Sigmoid colon (tissue), 4 donors: ENCODE measurements around the gene PCNX1.

Source experiments
- POLR2A ChIP-seq, 2 donors: fragments of 450-650 bp; IDR thresholded peaks; one replicate each; pipeline ENCODE4 v1.6.1; 2016; ENCODE audit warnings: antibody characterized with exemption in 2 of 2, mild to moderate bottlenecking in 2 of 2, moderate library complexity in 2 of 2
- POLR2AphosphoS5 ChIP-seq, 4 donors: sonication (generic); formaldehyde crosslinking; IDR thresholded peaks; one replicate each; pipeline ENCODE4 v1.6.1; 2017; ENCODE audit warnings: antibody characterized with exemption in 4 of 4
- TF ChIP-seq, protein P1 (sequence below), 4 experiments: fragments of 450-650 bp in 3 of 4; fragments of 200-600 bp in 1 of 4; IDR thresholded peaks; one replicate each; pipeline ENCODE4 v1.5.1; 2016 to 2019; ENCODE audit warnings: antibody characterized with exemption in 4 of 4, mild to moderate bottlenecking in 3 of 4, moderate library complexity in 2 of 4

DNA sequence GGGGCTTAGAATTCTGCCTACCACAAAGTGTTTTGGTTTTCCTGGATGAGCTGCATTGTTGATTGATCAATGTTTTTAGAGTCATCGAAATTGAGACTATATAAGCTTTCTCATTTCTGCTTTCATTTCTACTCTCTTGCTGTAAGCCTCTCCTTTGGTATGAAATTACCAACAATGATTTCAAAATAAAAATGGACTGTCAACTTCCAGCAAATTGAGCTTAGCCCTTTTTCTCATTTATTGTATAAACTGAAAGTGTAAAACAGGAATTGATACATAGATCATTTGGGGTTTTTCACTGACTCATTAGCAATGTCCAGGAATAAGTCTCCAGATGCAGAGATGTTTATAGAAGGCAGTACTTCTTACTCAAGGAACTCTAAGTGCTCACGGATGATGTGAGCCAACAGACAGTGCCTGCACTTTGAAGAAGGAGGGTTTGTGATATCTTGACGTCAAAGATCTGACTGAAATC, 20.0 kb upstream of the PCNX1 start:
- TF ChIP-seq POLR2A (IDR thresholded peaks at IDR 0.05) (no peak), POLR2AphosphoS5 (IDR thresholded peaks at IDR 0.05) (peak in 3 of 4 donors; percentile 25 to 48 (median 28))
- TF ChIP-seq, protein P1, sequence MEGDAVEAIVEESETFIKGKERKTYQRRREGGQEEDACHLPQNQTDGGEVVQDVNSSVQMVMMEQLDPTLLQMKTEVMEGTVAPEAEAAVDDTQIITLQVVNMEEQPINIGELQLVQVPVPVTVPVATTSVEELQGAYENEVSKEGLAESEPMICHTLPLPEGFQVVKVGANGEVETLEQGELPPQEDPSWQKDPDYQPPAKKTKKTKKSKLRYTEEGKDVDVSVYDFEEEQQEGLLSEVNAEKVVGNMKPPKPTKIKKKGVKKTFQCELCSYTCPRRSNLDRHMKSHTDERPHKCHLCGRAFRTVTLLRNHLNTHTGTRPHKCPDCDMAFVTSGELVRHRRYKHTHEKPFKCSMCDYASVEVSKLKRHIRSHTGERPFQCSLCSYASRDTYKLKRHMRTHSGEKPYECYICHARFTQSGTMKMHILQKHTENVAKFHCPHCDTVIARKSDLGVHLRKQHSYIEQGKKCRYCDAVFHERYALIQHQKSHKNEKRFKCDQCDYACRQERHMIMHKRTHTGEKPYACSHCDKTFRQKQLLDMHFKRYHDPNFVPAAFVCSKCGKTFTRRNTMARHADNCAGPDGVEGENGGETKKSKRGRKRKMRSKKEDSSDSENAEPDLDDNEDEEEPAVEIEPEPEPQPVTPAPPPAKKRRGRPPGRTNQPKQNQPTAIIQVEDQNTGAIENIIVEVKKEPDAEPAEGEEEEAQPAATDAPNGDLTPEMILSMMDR (IDR thresholded peaks at IDR 0.05) = no peak
